Mesendoderm (in vitro differentiated cells): Measurements from ENCODE around the gene VAT1L.

Source experiments
- DNase-seq: peaks from one replicate; pipeline ENCODE4 v3.0.0; 2013
- H2AK5ac ChIP-seq: 2 replicates; pipeline ENCODE4 v1.6.1; 2013; ENCODE audit warnings: low read length, inconsistent platforms
- H2BK120ac ChIP-seq: 2 replicates; pipeline ENCODE4 v1.6.1; 2013; ENCODE audit warnings: low read depth, mild to moderate bottlenecking, low read length, moderate library complexity, mixed read lengths
- H2BK15ac ChIP-seq: replicated peaks from 2 replicates; pipeline ENCODE4 v1.6.1; 2013; ENCODE audit warnings: low read depth, mild to moderate bottlenecking, moderate library complexity
- H2BK5ac ChIP-seq: 2 replicates; pipeline ENCODE4 v1.6.1; 2013; ENCODE audit warnings: low read length, inconsistent platforms
- H3K18ac ChIP-seq: 2 replicates; pipeline ENCODE4 v1.6.1; 2013; ENCODE audit warnings: mild to moderate bottlenecking, low read length, mixed read lengths
- H3K23ac ChIP-seq: one replicate; pipeline ENCODE4 v1.6.1; 2013; ENCODE audit warnings: low read length
- H3K27ac ChIP-seq: 2 replicates; pipeline ENCODE4 v1.5.1; 2013; ENCODE audit warnings: low read depth, mild to moderate bottlenecking, inconsistent platforms, low read length, moderate library complexity
- H3K27me3 ChIP-seq: 2 replicates; pipeline ENCODE4 v1.6.1; 2013; ENCODE audit warnings: low read length, control low read depth, mild to moderate bottlenecking, inconsistent platforms; ENCODE audit not compliant: insufficient read depth, poor library complexity
- H3K36me3 ChIP-seq: 2 replicates; pipeline ENCODE4 v1.6.1; 2013; ENCODE audit warnings: low read length, inconsistent platforms; ENCODE audit not compliant: control insufficient read depth, insufficient read depth
- H3K4ac ChIP-seq: one replicate; pipeline ENCODE4 v1.6.1; 2013; ENCODE audit warnings: low read depth, mild to moderate bottlenecking, low read length, moderate library complexity
- H3K4me1 ChIP-seq: 2 replicates; pipeline ENCODE4 v1.6.1; 2013; ENCODE audit warnings: low read depth, low read length, inconsistent platforms; ENCODE audit not compliant: control insufficient read depth
- H3K4me2 ChIP-seq: 2 replicates; pipeline ENCODE4 v1.6.1; 2013; ENCODE audit warnings: low read length
- H3K4me3 ChIP-seq: 2 replicates; pipeline ENCODE4 v1.5.1; 2013; ENCODE audit warnings: mild to moderate bottlenecking, low read length
- H3K56ac ChIP-seq: one replicate; pipeline ENCODE4 v1.6.1; 2013; ENCODE audit warnings: low read length
- H3K79me1 ChIP-seq: 2 replicates; pipeline ENCODE4 v1.6.1; 2013; ENCODE audit warnings: low read length, inconsistent platforms
- H3K79me2 ChIP-seq: 2 replicates; pipeline ENCODE4 v1.6.1; 2013; ENCODE audit warnings: mild to moderate bottlenecking, low read length; ENCODE audit not compliant: control insufficient read depth, insufficient read depth
- H3K9ac ChIP-seq: 2 replicates; pipeline ENCODE4 v1.6.1; 2013; ENCODE audit warnings: low read length, inconsistent platforms
- H4K5ac ChIP-seq: one replicate; pipeline ENCODE4 v1.6.1; 2013; ENCODE audit warnings: low read length
- H4K8ac ChIP-seq: one replicate; pipeline ENCODE4 v1.6.1; 2013; ENCODE audit warnings: low read depth, mild to moderate bottlenecking, control low read depth, low read length, moderate library complexity
- whole genome bisulfite sequencing: extraction: QIAGEN DNeasy Blood & Tissue Kit; methylation state at CpG from one replicate; pipeline ENCODE4 v1.1.7; 2013; ENCODE audit warnings: low lambda C conversion rate, missing lambda C conversion rate; ENCODE audit not compliant: insufficient coverage; ENCODE audit errors: extremely low coverage; 5-methylcytosine and 5-hydroxymethylcytosine counted together

VAT1L gene

DNA sequence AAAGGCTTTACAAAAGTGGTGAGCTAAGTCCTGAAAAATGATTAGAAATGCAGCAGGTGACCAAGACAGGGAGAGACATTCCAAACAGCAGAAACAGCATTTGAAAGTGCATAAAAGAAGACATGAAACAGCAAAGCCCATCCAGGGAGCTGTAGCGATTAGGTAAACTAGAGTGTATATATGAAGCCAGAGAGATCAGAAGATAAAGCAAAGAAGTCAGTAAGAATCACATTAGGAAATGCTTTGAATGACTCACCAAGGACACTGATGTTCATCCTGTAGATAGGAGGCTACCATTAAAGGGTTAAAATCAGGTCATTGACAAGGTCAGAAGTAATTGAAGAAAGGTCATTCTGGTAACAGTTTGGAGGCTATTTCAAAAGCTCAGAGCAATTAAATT is 27.6 kb upstream of the VAT1L start:
- H3K4me1 ChIP-seq: no peaks in the 10 kb centered on the region
- no CpG with 5 or more reads among the region's 1 CpG for WGBS
- peak; percentile 18 for DNase-seq

DNA sequence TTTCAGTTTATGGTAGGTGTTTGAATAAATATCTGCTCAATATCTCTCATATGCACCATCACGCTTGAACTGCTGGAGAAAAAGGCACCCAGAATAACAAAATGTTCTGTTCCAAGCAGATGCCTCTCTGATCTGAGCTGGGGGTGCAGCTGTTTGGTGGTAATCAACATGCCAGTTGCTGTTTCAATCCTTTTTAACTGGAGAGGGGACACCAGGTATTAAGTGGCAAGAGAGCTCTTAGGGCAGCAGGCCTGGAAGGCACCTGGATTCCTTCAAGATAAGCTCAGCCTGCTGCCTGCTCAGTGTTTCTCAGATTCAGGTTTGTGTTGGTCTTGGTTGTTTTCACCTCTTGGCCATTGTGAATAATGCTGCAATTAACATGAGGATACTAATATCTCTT is 27.2 kb upstream of the VAT1L start:
- no peaks in the 10 kb centered on the region for H3K79me2 ChIP-seq
- no peak overlapping the region for H2BK120ac ChIP-seq
- no peak overlapping the region for H3K9ac ChIP-seq
- H2AK5ac ChIP-seq: no peak overlapping the region
- no peak overlapping the region for H2BK5ac ChIP-seq
- no peak overlapping the region for H3K4ac ChIP-seq
- peak; percentile 60 for DNase-seq
- no peak overlapping the region for H3K4me2 ChIP-seq
- no peaks in the 10 kb centered on the region for H3K79me1 ChIP-seq
- H3K23ac ChIP-seq: no peak overlapping the region
- no peaks in the 10 kb centered on the region for H3K27me3 ChIP-seq
- no peak overlapping the region for H4K8ac ChIP-seq
- no peaks in the 10 kb centered on the region for H3K36me3 ChIP-seq
- no peak overlapping the region for H3K27ac ChIP-seq
- no peak overlapping the region for H3K18ac ChIP-seq
- H2BK15ac ChIP-seq: no peak overlapping the region
- H3K56ac ChIP-seq: no peak overlapping the region
- no peak overlapping the region for H3K4me3 ChIP-seq
- no CpG with 5 or more reads among the region's 1 CpG for WGBS
- H4K5ac ChIP-seq: no peak overlapping the region
- H3K4me1 ChIP-seq: no peaks in the 10 kb centered on the region

More for the DNA sequence above, 27.6 kb upstream of the VAT1L start:
- Histone ChIP-seq H3K4ac (no peak overlapping the region), H3K27ac (no peak overlapping the region), H2AK5ac (no peak overlapping the region), H3K23ac (no peak overlapping the region), H3K56ac (no peak overlapping the region), H3K79me2 (no peaks in the 10 kb centered on the region), H3K36me3 (no peaks in the 10 kb centered on the region), H3K9ac (no peak overlapping the region), H3K18ac (no peak overlapping the region), H2BK5ac (no peak overlapping the region), H4K8ac (no peak overlapping the region), H2BK15ac (no peak overlapping the region), H2BK120ac (no peak overlapping the region), H3K27me3 (no peaks in the 10 kb centered on the region), H3K4me2 (no peak overlapping the region), H3K4me3 (no peak overlapping the region), H4K5ac (no peak overlapping the region), H3K79me1 (no peaks in the 10 kb centered on the region)

DNA sequence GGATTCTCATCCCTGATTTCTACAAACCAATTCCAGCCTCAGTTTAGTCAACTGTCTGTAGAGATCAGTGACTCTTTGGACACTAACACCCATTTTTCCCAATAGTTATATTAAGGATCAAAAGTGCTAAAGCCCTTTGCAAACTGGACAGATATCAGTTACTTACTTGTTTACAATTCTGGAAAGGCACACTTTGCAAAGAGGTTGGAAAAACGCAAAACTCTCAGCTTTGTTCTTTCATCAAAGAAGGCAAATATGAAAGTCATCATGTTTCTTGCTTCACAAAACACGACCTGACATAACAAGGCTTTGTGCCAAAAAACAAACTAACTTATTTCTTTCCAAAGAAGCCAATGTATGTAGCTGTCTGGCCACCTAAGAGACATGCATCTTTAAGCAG is 26.1 kb upstream of the VAT1L start:
- no peaks in the 10 kb centered on the region for H3K4me1 ChIP-seq
- no peak overlapping the region for H3K4me3 ChIP-seq
- no peaks in the 10 kb centered on the region for H3K79me1 ChIP-seq
- no peaks in the 10 kb centered on the region for H3K27me3 ChIP-seq
- H3K36me3 ChIP-seq: no peaks in the 10 kb centered on the region
- H2BK15ac ChIP-seq: no peak overlapping the region
- no peak overlapping the region for H3K23ac ChIP-seq
- no peak overlapping the region for H4K8ac ChIP-seq
- DNase-seq: no peak
- H4K5ac ChIP-seq: no peak overlapping the region
- H3K4ac ChIP-seq: no peak overlapping the region
- WGBS: no CpG with 5 or more reads among the region's 2 CpGs
- H3K79me2 ChIP-seq: no peaks in the 10 kb centered on the region
- no peak overlapping the region for H2BK5ac ChIP-seq
- H3K9ac ChIP-seq: no peak overlapping the region
- H3K56ac ChIP-seq: no peak overlapping the region
- H3K4me2 ChIP-seq: no peak overlapping the region
- H3K27ac ChIP-seq: no peak overlapping the region
- H3K18ac ChIP-seq: no peak overlapping the region
- no peak overlapping the region for H2BK120ac ChIP-seq
- H2AK5ac ChIP-seq: no peak overlapping the region

DNA sequence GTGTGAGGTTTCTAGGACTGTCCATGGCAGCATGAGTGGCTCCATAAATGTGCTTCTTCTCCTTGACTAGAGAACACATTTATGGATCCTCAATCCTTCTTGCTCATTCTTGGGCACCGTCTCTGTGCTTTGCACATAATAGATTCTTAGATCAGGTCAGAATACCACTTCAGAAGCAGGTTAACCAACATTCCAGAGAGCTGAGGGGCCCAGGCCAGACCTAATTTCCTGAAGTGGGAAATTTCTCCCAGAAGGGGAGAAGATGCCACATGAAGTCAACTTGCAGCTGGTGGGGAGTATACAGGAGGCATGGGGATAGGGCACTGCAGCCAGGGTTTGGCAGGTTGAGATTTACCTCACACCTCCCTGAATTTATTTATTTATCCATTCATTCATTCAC is 24.4 kb upstream of the VAT1L start:
- H3K4ac ChIP-seq: no peak overlapping the region
- H2AK5ac ChIP-seq: no peak overlapping the region
- H3K4me1 ChIP-seq: no peaks in the 10 kb centered on the region
- DNase-seq: no peak
- no peaks in the 10 kb centered on the region for H3K79me2 ChIP-seq
- no peak overlapping the region for H2BK5ac ChIP-seq
- no peak overlapping the region for H3K23ac ChIP-seq
- H3K36me3 ChIP-seq: no peaks in the 10 kb centered on the region
- no peak overlapping the region for H4K8ac ChIP-seq
- H3K27me3 ChIP-seq: no peaks in the 10 kb centered on the region
- H2BK15ac ChIP-seq: no peak overlapping the region
- H3K18ac ChIP-seq: no peak overlapping the region
- no CpG with 5 or more reads among the region's 1 CpG for WGBS
- no peak overlapping the region for H3K4me3 ChIP-seq
- no peak overlapping the region for H4K5ac ChIP-seq
- no peak overlapping the region for H3K56ac ChIP-seq
- no peaks in the 10 kb centered on the region for H3K79me1 ChIP-seq
- H2BK120ac ChIP-seq: no peak overlapping the region
- no peak overlapping the region for H3K4me2 ChIP-seq
- H3K9ac ChIP-seq: no peak overlapping the region
- no peak overlapping the region for H3K27ac ChIP-seq

DNA sequence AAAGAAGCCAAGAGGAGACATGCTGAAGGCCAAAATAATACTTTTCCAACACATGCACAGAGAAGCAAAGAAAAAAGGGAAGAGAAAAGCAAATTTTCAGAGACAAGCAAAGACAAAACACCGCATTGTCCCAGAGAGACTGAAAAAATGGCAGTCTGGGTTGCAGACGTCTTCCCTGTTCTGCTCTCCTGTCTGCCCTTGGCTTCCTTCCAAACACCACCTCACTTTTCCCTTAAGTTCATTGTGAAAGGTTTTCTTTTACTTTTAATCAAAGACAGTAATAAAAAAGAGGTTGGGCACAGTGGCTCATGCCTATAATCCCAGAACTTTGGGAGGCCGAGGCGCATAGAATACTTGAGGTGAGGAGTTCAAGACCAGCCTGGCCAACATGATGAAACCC is 21.2 kb upstream of the VAT1L start:
- no peak overlapping the region for H3K4me3 ChIP-seq
- H3K36me3 ChIP-seq: no peaks in the 10 kb centered on the region
- no peaks in the 10 kb centered on the region for H3K27me3 ChIP-seq
- H3K4me1 ChIP-seq: no peaks in the 10 kb centered on the region
- no peaks in the 10 kb centered on the region for H3K79me2 ChIP-seq
- no peak overlapping the region for H2BK120ac ChIP-seq
- H3K18ac ChIP-seq: no peak overlapping the region
- no peak overlapping the region for H3K4ac ChIP-seq
- WGBS: no CpG with 5 or more reads among the region's 4 CpGs
- H3K23ac ChIP-seq: no peak overlapping the region
- no peak overlapping the region for H4K5ac ChIP-seq
- no peak overlapping the region for H3K27ac ChIP-seq
- no peak overlapping the region for H2AK5ac ChIP-seq
- H3K56ac ChIP-seq: no peak overlapping the region
- H3K79me1 ChIP-seq: no peaks in the 10 kb centered on the region
- H3K4me2 ChIP-seq: no peak overlapping the region
- no peak overlapping the region for H3K9ac ChIP-seq
- no peak overlapping the region for H2BK5ac ChIP-seq
- no peak for DNase-seq
- no peak overlapping the region for H4K8ac ChIP-seq
- H2BK15ac ChIP-seq: no peak overlapping the region

DNA sequence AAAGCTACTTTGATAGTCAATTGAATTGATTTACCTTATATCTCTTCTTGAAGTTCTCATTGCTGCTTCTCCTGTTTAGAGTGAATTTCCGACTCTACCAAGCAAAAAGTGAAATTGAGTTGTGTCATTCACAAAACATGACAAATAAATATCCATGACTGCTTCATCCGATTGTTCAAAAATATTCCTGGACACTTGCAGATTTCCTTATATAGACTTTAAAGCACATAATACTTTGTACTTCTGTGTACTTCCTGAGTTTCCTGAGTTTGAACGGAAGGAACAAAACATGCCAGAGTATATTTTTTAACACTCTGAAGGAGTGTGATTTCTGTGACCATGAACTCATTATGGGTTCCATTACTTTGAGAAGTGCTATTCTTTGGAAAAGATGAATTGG is 20.5 kb upstream of the VAT1L start:
- no peaks in the 10 kb centered on the region for H3K36me3 ChIP-seq
- H3K18ac ChIP-seq: no peak overlapping the region
- H3K23ac ChIP-seq: no peak overlapping the region
- no peak overlapping the region for H2BK120ac ChIP-seq
- H3K27ac ChIP-seq: no peak overlapping the region
- no peak overlapping the region for H4K8ac ChIP-seq
- DNase-seq: no peak
- H2BK5ac ChIP-seq: no peak overlapping the region
- no peak overlapping the region for H3K4me2 ChIP-seq
- no peak overlapping the region for H3K9ac ChIP-seq
- no peaks in the 10 kb centered on the region for H3K27me3 ChIP-seq
- no peaks in the 10 kb centered on the region for H3K79me2 ChIP-seq
- no peak overlapping the region for H3K4ac ChIP-seq
- H3K56ac ChIP-seq: no peak overlapping the region
- no CpG with 5 or more reads among the region's 3 CpGs for WGBS
- no peak overlapping the region for H2BK15ac ChIP-seq
- no peaks in the 10 kb centered on the region for H3K79me1 ChIP-seq
- H4K5ac ChIP-seq: no peak overlapping the region
- no peak overlapping the region for H3K4me3 ChIP-seq
- no peak overlapping the region for H2AK5ac ChIP-seq
- H3K4me1 ChIP-seq: no peaks in the 10 kb centered on the region
